Activated CD4-positive, alpha-beta T cell treated with anti-CD3 and anti-CD28 coated beads for 48 hours (primary cell): ENCODE data around the gene RBM8A.
"Not testable (repeated sequence)": the region's sequence is repeated elsewhere in the genome, so short reads cannot be mapped to it uniquely, and the experiment has no call there.

Experiments used
- DNase-seq: peaks from one replicate; pipeline ENCODE4 v3.0.0-alpha.2; 2020

RBM8A gene

GRCh38 chr1:145956361-145956760 is 29.1 kb upstream of the RBM8A start:
- no peak for DNase-seq

- DNase-seq, result no peak
Measured at GRCh38 chr1:145955436-145955835, 28.2 kb upstream of the RBM8A start.

DNA sequence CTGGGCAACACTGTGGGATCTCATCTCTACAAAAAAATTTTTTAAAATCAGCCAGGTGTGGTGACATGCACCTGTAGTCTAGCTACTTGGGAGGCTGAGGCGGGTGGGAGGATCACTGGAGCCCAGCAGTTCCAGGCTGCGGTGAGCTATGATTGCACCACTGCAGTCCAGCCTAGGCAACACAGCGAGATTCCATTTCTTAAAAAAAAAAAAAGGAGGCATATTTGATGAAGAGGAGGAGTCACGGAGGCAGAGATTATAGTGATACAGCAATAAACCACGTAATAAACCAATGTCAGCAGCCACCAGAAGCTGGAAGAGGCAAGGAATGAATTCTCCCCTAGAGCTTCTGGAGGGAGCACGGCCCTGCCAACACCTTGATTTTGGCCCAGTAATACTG is 26.6 kb upstream of the RBM8A start:
- no peak for DNase-seq

DNA sequence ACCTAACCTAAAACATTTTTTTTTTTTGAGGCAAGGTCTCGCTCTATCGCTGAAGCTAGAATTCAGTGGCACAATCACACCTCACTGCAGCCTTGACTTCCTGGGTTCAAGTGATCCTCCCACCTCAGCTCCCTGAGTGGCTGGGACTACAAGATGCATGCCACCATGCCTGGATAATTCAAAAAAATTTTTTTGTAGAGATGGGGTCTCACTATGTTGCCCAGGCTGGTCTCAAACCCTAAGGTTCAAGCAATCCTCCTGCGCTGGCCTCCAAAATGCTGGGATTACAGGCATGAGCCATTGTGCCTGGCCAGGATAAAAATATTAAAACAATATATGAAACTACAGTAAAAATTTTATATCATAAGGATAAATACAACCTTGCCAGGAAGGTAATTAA is 25.6 kb upstream of the RBM8A start:
- DNase-seq, result no peak

GRCh38 chr1:145951526-145951925 is 24.2 kb upstream of the RBM8A start:
- DNase-seq, result no peak

- DNase-seq, result no peak
Measured at GRCh38 chr1:145949219-145949618, 21.9 kb upstream of the RBM8A start.

GRCh38 chr1:145947551-145947950 is 20.3 kb upstream of the RBM8A start:
- DNase-seq, result no peak

DNA sequence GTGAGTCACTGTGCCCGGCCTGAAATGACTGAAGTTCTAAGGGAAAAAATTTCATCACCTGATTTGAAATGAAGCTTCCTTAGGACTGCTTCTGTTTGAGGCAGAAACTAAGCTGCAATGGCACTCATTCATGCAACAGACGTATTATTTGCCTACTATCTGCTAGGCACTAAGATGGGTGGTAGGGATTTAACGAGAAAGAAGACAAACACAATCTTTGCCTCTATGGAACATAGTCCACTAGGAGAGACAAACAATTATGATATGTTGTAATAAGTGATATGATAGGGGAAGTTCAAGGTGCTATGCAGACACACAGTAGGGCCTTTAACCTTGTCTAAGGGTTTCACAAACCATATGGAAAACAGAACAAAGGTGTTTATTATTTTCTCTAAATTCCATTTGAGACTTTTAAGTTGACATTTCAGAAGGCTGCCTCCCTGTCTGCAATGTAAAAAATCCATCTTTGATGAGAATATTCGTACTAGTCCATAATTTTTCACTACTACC is 19.2 kb upstream of the RBM8A start:
- DNase-seq, result no peak

DNA sequence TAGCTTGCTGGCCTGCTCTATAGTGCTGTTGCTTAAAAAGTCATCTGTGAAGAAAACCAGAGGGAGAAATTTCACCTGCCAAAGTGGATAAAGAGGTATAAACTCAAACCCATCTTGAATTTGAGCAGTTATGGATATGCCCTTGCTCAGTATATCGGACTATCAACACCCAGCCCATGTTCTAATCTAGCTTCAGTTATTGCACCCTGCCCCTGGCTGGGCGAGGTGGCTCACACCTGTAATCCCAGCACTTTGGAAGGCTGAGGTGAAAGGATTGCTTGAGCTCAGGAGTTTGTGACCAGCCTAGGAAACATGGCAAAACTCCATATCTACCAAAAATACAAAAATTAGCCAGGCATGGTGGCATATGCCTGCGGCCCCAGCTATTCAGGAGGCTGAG is 17.2 kb upstream of the RBM8A start:
- no peak for DNase-seq

GRCh38 chr1:145942871-145943270 is 15.6 kb upstream of the RBM8A start:
- no peak for DNase-seq

- no peak for DNase-seq
Measured at GRCh38 chr1:145942405-145942804, 15.1 kb upstream of the RBM8A start.

- DNase-seq, result no peak
Measured at GRCh38 chr1:145937436-145937835, 10.2 kb upstream of the RBM8A start.

GRCh38 chr1:145936247-145936646 is 9.0 kb upstream of the RBM8A start:
- no peak for DNase-seq

DNA sequence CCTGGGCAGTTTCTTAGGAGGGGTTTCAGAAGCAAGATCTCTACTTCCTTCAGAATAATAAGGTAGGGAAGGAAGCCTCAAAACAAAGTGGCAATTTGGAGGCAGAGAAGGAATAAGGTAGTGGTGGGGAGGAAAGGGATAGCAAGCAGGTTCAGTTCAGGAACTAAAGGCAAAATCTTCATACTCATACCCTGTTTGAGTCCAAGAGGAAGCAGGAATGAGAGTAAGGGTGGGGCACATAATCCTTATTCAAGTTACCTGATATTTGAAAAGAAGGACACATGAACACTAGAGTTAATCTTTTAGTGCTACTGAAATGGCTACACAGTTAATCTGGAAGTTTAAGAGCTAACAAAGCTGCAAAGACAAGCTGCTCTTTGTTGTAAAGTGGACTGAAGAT is 8.4 kb upstream of the RBM8A start:
- DNase-seq, result no peak

DNA sequence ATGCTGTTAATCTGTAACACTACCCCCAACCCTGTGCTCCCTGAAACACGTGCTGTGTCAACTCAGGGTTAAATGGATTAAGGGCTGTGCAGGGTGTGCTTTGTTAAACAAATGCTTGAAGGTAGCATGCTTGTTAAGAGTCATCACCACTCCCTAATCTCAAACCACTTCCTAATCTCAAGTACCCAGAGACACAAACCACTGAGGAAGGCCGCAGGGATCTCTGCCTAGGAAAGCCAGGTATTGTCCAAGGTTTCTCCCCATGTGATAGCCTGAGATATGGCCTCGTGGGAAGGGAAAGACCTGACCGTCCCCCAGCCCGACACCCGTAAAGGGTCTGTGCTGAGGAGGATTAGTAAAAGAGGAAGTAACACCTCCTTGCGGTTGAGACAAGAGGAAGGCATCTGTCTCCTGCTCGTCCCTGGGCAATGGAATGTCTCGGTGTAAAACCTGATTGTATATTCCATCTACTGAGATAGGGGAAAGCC is 5.3 kb upstream of the RBM8A start:
- DNase-seq, result not testable (repeated sequence)

DNA sequence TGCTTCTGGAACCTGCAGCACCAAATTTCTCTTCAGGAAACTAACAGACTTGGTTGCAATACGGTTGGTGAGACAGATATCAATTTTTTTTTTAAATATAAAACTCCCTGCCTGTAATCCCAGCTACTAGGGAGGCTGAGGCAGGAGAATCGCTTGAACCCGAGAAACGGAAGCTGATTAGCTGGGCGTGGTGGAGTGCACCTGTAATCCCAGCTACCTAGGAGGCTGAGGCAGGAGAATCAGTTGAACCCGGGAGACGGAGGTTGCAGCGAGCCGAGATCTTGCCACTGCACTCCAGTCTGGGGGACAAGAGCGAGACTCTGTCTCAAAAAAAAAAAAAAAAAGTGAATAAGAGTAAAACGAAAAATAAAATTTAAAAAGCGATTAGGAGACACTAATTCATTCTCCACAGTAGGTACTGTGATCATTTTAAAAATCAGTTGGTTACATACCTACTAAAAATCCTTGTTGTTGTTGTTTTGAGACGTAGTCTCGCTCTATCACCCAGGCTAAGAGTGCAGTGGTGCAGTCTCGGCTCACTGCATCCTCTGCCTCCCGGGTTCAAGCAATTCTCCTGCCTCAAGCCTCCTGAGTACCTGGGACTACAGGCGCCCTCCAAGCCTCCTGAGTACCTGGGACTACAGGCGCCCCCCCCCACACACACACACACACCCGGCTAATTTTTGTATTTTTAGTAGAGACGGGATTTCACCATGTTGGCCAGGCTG is 796 bp upstream of the RBM8A start:
- DNase-seq, result peak; percentile 27

DNA sequence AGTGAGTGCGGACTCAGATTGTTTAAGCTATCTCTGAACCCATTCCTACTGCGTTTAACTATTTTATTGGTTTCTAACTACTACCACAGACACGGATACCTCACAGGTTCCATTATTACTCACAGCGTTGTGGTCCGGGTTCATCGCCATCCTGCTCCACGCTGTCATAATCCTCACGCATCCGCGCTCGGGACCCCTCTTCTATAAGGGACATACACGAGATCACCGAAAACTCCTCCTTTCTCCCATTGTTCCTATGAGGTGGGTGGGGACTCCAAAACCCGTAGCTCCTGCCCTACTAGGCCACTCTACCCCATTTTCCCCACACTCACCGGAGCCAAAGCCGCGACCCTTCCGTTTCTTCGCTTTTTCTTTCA is 610 bp downstream of the RBM8A start:
- peak; percentile 71 for DNase-seq

- DNase-seq, result no peak
Measured at GRCh38 chr1:145922266-145922665, 5.0 kb downstream of the RBM8A start.

DNA sequence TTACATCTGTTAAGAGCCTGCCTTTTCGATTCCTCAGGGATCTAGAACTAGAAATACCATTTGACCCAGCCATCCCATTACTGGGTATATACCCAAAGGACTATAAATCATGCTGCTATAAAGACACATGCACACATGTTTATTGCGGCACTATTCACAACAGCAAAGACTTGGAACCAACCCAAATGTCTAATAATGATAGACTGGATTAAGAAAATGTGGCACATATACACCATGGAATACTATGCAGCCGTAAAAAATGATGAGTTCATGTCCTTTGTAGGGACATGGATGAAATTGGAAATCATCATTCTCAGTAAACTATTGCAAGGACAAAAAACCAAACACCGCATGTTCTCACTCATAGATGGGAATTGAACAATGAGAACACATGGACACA is 7.0 kb downstream of the RBM8A start:
- DNase-seq, result not testable (repeated sequence)

DNA sequence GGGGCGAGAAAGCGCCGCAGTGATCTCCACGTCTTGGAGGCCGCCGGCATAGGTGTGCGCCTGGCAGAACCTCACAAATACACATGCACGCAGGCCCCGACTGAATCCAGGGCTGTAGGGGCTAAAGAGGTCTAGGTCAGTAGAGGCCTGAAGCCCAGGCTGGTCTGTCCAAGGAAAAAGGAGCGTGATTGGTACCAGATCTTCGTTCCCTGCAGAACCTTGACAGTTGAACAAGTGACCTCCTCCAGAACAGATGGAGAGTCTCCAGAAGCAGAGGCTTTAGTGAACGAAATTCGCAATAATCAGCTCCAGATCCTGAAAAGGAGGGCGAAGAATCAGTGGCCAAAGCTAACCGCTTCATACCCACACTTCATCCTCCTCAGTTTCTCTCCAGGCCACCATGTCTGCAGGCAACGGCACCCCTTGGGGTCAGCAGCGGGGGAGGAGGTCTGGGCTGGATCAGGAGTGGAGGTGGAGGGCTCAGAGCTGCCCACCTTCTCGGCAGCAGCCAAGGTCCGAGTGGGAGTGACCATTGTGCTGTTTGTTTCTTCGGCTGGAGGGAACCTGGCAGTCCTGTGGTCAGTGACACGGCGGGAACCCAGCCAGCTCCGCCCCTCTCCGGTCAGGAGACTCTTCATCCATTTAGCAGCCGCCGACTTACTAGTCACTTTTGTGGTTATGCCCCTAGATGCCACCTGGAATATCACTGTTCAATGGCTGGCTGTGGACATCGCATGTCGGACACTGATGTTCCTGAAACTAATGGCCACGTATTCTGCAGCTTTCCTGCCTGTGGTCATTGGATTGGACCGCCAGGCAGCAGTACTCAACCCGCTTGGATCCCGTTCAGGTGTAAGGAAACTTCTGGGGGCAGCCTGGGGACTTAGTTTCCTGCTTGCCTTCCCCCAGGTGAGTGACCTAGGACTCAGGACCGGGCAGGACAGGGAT is 8.0 kb downstream of the RBM8A start:
- DNase-seq, result peak; percentile 32

- DNase-seq, result peak; percentile 95
Measured at GRCh38 chr1:145918144-145918991, 8.9 kb downstream of the RBM8A start, which contains the start of gene PEX11B. Gene PEX11B, minus strand, starts transcription at chr1:145918717. Its CDS starts 29 bp downstream, at chr1:145918688.

DNA sequence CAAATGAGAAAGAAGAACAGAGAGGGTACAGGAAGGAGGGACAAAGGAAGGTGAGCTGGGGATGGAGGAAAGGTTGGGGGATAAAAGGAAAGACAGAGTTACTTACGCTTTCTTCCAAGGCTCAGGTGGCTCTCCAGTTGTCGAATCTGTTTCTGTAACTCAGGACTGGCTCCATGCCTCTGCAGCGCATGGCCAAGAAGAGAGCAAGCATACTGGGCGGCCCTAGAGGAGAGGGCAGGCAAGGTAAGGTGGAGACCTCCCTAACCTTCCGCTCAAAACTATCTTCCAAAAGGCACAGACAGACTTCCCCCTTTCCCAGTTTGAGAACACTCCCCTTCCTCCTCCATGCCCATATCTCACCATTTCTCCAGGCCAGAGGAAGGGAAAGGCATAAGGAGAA is 9.7 kb downstream of the RBM8A start:
- DNase-seq, result no peak

DNA sequence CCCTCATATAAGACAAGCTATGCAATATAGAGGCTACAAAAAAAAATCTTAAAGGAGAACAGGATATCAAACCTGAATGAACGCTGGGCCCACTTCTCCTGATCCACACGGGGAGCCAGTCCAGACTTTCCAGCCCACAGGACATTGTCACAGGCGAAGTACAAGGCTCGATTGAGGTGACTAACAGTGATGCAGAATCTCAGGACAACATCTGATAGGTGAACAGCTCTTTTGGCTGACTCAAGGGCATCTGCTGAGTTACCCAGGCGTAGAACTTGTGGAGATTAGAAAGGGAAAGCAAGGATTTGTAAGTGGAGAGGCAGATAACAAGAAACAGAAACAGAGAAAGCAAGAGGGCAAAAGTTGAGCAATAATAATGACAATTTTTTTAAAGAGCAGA is 10.5 kb downstream of the RBM8A start:
- DNase-seq, result no peak
